ENCODE results near the gene CMTM3. TPM values are rescaled to one million over a fixed set of nuclear protein-coding genes. Genes with fewer than 3 reads are reported as not detected.

CMTM3 gene
- total RNA-seq, 4 donors from 2014 or later: 4.9 to 15.7 (median 11.3) TPM

- Histone ChIP-seq H3K4me1 (peaks cover 0 to 9% (median 0%) of the 10 kb centered on the region in 4 donors), H3K4me3 (no peak overlapping the region), H3K27me3 (no peaks in the 10 kb centered on the region), H3K9me3 (no peaks in the 10 kb centered on the region), H3K27ac (no peak overlapping the region), H3K36me3 (no peaks in the 10 kb centered on the region)
- no peak for DNase-seq
- TF ChIP-seq, protein P1, sequence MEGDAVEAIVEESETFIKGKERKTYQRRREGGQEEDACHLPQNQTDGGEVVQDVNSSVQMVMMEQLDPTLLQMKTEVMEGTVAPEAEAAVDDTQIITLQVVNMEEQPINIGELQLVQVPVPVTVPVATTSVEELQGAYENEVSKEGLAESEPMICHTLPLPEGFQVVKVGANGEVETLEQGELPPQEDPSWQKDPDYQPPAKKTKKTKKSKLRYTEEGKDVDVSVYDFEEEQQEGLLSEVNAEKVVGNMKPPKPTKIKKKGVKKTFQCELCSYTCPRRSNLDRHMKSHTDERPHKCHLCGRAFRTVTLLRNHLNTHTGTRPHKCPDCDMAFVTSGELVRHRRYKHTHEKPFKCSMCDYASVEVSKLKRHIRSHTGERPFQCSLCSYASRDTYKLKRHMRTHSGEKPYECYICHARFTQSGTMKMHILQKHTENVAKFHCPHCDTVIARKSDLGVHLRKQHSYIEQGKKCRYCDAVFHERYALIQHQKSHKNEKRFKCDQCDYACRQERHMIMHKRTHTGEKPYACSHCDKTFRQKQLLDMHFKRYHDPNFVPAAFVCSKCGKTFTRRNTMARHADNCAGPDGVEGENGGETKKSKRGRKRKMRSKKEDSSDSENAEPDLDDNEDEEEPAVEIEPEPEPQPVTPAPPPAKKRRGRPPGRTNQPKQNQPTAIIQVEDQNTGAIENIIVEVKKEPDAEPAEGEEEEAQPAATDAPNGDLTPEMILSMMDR (IDR thresholded peaks at IDR 0.05): no peak
- no peak for TF ChIP-seq POLR2A (IDR thresholded peaks at IDR 0.05)
Observed at GRCh38 chr16:66647866-66648265, 43.4 kb downstream of the CMTM3 start.

GRCh38 chr16:66649167-66649566, 44.7 kb downstream of the CMTM3 start:
- no peak for DNase-seq
- Histone ChIP-seq H3K4me1 (peaks cover 0 to 9% (median 0%) of the 10 kb centered on the region in 4 donors), H3K36me3 (no peaks in the 10 kb centered on the region), H3K27ac (no peak overlapping the region), H3K27me3 (no peaks in the 10 kb centered on the region), H3K4me3 (no peak overlapping the region), H3K9me3 (no peaks in the 10 kb centered on the region)
- TF ChIP-seq POLR2A (IDR thresholded peaks at IDR 0.05): no peak
- TF ChIP-seq, protein P1 (IDR thresholded peaks at IDR 0.05): no peak

DNA sequence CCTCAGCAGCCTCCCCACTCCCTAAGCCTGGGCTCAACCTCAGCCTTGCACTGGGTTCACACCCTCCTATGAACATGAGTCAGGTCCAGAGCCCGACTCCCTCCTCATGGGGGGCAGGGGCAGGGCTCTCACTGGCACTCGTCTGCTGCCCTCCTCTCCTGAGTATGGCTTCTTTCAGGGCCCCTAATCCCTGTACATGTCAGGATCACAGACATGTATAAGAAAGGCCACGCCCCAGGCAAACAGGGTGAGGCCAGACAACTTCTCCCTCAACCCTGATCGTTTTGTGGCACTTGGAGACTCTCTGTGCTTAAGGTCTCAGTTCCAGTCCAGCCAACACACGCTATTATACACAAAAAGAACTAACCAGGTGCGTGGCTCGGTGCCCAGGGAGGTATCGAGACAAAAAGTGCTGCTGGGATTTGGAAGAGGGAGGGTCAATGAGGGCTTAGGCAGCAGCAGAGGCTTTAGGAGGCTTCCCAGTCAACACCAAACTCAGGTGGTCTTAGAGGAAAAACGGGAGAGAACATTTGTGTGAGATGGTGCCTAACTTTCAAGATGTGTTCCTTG, 45.2 kb downstream of the CMTM3 start:
- no peak for TF ChIP-seq POLR2A (IDR thresholded peaks at IDR 0.05)
- TF ChIP-seq, protein P1 (IDR thresholded peaks at IDR 0.05): no peak
- DNase-seq: peak in 1 of 3 donors; percentile 50
- Histone ChIP-seq H3K9me3 (no peaks in the 10 kb centered on the region), H3K36me3 (no peaks in the 10 kb centered on the region), H3K27ac (no peak overlapping the region), H3K4me1 (peaks cover 0 to 9% (median 0%) of the 10 kb centered on the region in 4 donors), H3K27me3 (no peaks in the 10 kb centered on the region), H3K4me3 (no peak overlapping the region)

- DNase-seq: peak; percentile 61 to 91 (median 72)
- Histone ChIP-seq H3K36me3 (no peaks in the 10 kb centered on the region), H3K27ac (no peak overlapping the region), H3K27me3 (no peaks in the 10 kb centered on the region), H3K4me3 (no peak overlapping the region), H3K4me1 (peaks cover 0 to 9% (median 0%) of the 10 kb centered on the region in 4 donors), H3K9me3 (no peaks in the 10 kb centered on the region)
- TF ChIP-seq, protein P1 (IDR thresholded peaks at IDR 0.05): peak; percentile 76 to 92 (median 84)
- no peak for TF ChIP-seq POLR2A (IDR thresholded peaks at IDR 0.05)
Observed at GRCh38 chr16:66650707-66651473, 46.4 kb downstream of the CMTM3 start.

DNA sequence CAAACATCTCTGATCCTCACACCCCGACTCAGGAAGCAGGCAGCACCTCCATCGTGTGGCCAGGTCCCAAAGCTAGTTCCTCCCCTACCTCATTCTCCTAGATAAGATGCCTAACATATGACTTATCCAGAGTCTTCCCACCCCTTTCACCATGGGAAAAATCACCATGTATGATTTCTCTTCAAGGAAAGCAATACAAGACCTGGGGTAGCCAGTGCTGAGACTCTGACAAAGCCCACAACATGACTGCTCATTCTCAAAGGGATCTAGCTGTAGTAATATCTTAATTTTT, 46.9 kb downstream of the CMTM3 start:
- TF ChIP-seq POLR2A (IDR thresholded peaks at IDR 0.05): no peak
- TF ChIP-seq, protein P1 (IDR thresholded peaks at IDR 0.05): no peak
- Histone ChIP-seq H3K9me3 (no peaks in the 10 kb centered on the region), H3K27ac (no peak overlapping the region), H3K4me3 (no peak overlapping the region), H3K36me3 (no peaks in the 10 kb centered on the region), H3K4me1 (peaks cover 0 to 9% (median 0%) of the 10 kb centered on the region in 4 donors), H3K27me3 (no peaks in the 10 kb centered on the region)
- DNase-seq: no peak
